Erythroblast (primary cell): ENCODE data around the gene CYBC1.

Experiments
- GATA1 ChIP-seq: IDR thresholded peaks from 2 replicates; pipeline ENCODE4 v1.6.1; 2011; ENCODE audit warnings: low read depth, mild to moderate bottlenecking, control low read depth, low read length, moderate library complexity
- POLR2A ChIP-seq: IDR thresholded peaks from 2 replicates; pipeline ENCODE4 v1.6.1; 2011; ENCODE audit warnings: mild to moderate bottlenecking, low read length

DNA sequence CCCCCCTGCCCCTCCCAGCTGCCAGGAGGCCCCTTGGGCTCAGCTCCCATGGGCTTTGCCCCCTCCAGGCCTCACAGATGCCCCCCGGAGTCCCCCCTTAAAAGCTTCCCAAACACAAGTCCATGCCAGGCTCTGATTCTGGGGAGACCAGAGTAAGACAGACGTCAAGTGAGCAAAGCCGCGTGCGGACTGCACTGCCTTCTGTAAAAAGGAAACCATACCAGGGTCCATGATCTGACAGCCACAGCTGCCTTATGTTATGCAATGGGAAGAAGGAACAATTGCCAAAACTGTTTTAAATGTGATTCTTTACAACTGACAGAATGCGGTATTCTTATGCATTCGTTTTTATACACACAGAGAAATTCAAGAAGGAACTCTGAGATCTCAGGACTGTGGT is 50.3 kb downstream of the CYBC1 start:
- TF ChIP-seq POLR2A, result no peak
- no peak for TF ChIP-seq GATA1
